ENCODE results near the gene ASCL5. TPM values are rescaled to one million over a fixed set of nuclear protein-coding genes. Genes with fewer than 3 reads are reported as not detected.

Gene ASCL5
- total and polyA plus RNA-seq, 12 donors = 0.10 TPM; not detected in 11

DNA sequence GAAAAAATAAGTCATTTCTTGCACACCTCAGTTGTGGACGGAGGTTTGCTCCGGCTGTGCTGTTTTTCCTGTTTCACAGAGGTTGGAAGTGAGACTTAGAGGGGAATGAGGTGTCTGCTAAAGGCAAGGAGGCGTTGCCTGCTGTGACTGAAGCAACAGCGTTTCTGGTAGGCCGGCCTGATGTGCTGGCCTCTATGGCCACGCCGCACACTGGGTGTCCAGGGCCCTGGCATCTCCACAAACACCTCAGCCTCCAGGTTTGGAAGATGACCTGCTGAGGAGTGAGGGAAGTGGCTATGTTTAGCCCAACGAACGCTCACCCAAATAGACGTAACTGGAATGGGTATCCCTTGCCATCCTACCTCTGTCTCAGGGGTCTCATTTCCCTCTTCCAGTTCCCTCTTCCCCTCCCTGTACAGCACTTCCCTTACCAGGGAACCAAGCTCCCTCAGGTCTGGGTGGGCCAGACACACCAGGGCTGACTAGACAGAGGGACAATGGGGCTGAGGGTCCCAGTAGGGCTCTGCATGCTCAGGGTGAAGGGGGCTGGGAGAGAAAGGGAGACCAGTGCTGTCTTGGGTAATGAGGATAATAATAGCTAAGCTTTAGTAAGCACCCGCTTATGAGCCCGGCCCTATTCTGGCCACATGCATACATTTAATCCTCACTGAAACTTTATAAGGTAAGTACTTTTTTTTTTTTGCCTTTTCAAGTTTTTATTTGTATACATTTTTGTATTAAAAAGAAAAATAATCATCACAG lies 26.6 kb downstream of the ASCL5 start:
- no peak for TF ChIP-seq POLR2A (IDR thresholded peaks at IDR 0.05)
- TF ChIP-seq, protein P1, sequence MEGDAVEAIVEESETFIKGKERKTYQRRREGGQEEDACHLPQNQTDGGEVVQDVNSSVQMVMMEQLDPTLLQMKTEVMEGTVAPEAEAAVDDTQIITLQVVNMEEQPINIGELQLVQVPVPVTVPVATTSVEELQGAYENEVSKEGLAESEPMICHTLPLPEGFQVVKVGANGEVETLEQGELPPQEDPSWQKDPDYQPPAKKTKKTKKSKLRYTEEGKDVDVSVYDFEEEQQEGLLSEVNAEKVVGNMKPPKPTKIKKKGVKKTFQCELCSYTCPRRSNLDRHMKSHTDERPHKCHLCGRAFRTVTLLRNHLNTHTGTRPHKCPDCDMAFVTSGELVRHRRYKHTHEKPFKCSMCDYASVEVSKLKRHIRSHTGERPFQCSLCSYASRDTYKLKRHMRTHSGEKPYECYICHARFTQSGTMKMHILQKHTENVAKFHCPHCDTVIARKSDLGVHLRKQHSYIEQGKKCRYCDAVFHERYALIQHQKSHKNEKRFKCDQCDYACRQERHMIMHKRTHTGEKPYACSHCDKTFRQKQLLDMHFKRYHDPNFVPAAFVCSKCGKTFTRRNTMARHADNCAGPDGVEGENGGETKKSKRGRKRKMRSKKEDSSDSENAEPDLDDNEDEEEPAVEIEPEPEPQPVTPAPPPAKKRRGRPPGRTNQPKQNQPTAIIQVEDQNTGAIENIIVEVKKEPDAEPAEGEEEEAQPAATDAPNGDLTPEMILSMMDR (IDR thresholded peaks at IDR 0.05) = no peak
- Histone ChIP-seq H3K4me3 (no peak overlapping the region), H3K27me3 (no peaks in the 10 kb centered on the region), H3K9me3 (replicated peaks in 1 of 3) (no peaks in the 10 kb centered on the region), H3K4me1 (replicated peaks in 1 of 2) (no peaks in the 10 kb centered on the region), H3K27ac (no peak overlapping the region), H3K36me3 (replicated peaks in 1 of 2) (no peaks in the 10 kb centered on the region)
- intact Hi-C loops (cut with DNase I) = no loop called here
- DNase-seq = no peak
- 83 to 94% (median 89%) methylated on average over 11 to 12 of the region's 12 CpGs for WGBS, 4 donors

DNA sequence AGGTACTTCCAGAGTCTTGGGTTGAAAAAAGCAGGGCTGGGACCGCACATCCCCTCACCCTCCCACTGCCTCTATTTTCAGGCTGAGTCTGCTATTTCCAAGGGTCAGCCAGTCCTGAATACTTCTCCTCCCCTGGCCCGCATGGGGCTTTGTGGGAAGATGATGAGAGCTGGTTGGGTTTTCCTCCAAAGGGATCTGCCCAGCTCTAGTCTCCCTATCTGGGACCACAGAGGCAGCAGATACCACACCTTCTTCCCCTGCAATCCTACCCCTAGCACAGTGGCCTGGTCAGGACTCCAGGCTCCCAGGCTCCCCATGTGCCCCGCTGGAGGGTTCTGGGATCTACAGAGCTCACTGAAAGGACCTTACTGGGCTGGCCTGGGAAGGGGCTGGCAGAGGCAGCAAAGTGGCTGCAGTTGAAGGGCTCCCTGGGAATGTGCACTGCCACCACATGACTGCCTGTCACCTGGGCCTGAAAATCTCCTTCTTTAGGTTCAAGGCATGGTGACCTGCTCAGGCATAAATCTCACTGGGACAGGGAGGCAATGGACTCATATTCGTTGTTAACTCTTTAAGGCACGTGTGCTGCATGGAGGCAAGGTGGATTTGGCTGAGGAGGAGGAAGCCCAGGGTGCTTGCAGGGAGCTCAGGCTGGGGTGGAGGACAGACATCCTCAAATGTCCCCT lies 27.8 kb downstream of the ASCL5 start:
- H3K27me3 ChIP-seq = no peaks in the 10 kb centered on the region
- TF ChIP-seq, protein P1 (IDR thresholded peaks at IDR 0.05) = no peak
- no peak for TF ChIP-seq POLR2A (IDR thresholded peaks at IDR 0.05)
- 64 to 81% (median 76%) methylated on average over 4 to 5 of the region's 5 CpGs for WGBS, 4 donors
- intact Hi-C loops (cut with DNase I) = no loop called here
- H3K4me1 ChIP-seq (replicated peaks in 1 of 2) = no peaks in the 10 kb centered on the region
- no peak for DNase-seq
- H3K9me3 ChIP-seq (replicated peaks in 1 of 3) = no peaks in the 10 kb centered on the region
- no peak overlapping the region for H3K27ac ChIP-seq
- no peak overlapping the region for H3K4me3 ChIP-seq
- H3K36me3 ChIP-seq (replicated peaks in 1 of 2) = no peaks in the 10 kb centered on the region

DNA sequence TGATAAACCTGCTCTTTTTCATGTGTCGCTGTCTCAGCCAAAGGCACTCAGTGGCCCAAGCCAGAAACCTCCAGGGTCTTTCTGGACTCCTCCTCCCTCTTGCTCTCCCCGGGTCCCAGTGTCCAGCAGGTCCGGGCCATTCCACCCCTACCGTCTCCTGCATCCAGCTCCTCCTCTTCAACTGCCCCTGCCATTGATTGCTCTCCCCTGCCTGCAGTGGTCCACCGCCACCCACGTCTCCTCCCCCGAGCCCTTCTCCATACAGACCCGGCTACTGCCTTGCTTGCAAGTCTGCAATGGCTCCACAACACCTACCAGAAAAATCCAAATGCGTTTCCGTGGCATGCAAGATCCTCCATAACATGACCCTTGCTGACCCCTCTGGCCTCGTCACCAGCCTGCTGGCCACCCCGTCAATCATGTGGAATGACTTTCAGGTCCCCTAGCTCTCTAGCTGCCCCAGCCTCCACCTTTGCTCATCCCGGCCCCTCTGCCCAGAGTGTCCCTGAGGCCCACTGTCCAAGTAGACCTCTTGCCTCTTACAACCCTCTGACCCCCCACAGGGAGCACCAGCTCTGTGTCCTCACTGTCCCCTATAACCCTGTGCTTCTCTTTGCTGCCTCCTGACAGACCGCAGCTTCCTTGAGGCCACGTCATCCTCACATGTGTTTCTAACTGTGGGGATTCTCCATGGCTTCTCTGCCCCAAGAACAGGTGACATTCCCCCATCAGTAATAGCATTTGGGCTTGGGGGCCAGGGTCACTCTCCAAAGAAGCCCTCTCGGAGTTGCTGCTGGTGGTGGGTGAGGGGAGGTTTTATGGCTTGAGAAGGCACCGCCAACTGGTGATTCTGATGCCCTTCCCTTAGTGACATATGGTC lies 29.8 kb downstream of the ASCL5 start:
- Histone ChIP-seq H3K4me1 (replicated peaks in 1 of 2) (no peaks in the 10 kb centered on the region), H3K4me3 (no peak overlapping the region), H3K27me3 (no peaks in the 10 kb centered on the region), H3K36me3 (replicated peaks in 1 of 2) (no peaks in the 10 kb centered on the region), H3K27ac (no peak overlapping the region), H3K9me3 (replicated peaks in 1 of 3) (no peaks in the 10 kb centered on the region)
- intact Hi-C loops (cut with DNase I) = no loop called here
- DNase-seq = no peak
- TF ChIP-seq, protein P1 (IDR thresholded peaks at IDR 0.05) = no peak
- TF ChIP-seq POLR2A (IDR thresholded peaks at IDR 0.05) = no peak
- 80 to 90% (median 85%) methylated on average over 17 of the region's 17 CpGs for WGBS, 4 donors

DNA sequence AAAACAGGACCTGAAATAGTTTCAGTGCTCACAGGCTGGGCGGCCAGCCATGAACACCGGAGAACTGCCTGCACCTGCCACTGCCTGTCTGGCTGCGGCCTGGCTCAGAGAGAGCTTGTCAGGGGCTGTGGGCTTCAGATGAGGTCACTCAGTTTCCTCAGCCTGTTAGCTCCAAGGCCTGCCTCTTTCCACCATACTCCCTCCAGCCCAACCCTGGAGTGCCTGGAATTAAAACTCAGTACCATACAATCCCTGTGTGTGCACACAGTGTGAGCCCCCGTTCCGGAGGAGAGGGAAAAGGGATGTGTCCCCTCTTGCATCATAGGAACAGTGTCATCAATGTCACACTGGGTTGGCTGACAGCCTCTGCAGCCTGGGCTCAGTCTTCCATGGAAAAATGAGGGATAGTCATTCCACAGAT lies 30.9 kb downstream of the ASCL5 start:
- Histone ChIP-seq H3K4me3 (no peak overlapping the region), H3K27me3 (no peaks in the 10 kb centered on the region), H3K36me3 (replicated peaks in 1 of 2) (no peaks in the 10 kb centered on the region), H3K9me3 (replicated peaks in 1 of 3) (no peaks in the 10 kb centered on the region), H3K27ac (no peak overlapping the region), H3K4me1 (replicated peaks in 1 of 2) (no peaks in the 10 kb centered on the region)
- 60 to 87% (median 86%) methylated on average over 4 to 5 of the region's 5 CpGs for WGBS, 4 donors
- no peak for DNase-seq
- intact Hi-C loops (cut with DNase I) = no loop called here
- TF ChIP-seq, protein P1 (IDR thresholded peaks at IDR 0.05) = no peak
- TF ChIP-seq POLR2A (IDR thresholded peaks at IDR 0.05) = no peak

Data from adrenal gland (tissue), 12 donors.